Mammary microvascular endothelial cell (primary cell): Measurements from ENCODE around the gene GPATCH11. TPM values are rescaled to one million over a fixed set of nuclear protein-coding genes. Genes with fewer than 3 reads are reported as not detected.

Experiments used
- total RNA-seq: library from RNA; depleted of rRNA; stranded (reverse); fragments of >200 nt; gene quantifications from 2 replicates; pipeline ENCODE4 v1.2.3, GENCODE V29; 2015

Gene GPATCH11
- total RNA-seq: 6.6 and 6.8 TPM in 2 replicates

GRCh38 chr2:37083873-37084794 lies at the start of gene GPATCH11, which contains the start of gene HEATR5B:
GPATCH11 (plus strand) TSS chr2:37084518; CDS start chr2:37088382, 3,864 bp downstream.
HEATR5B (minus strand) TSS chr2:37084372; CDS start chr2:37083414, 958 bp downstream.

Other genes with a start within 250 kb of the GPATCH11 start
- 12.6 and 14.3 TPM in 2 replicates for gene STRN, start 118.0 kb upstream of the GPATCH11 start, total RNA-seq
- 10.3 and 11.9 TPM in 2 replicates for gene HEATR5B, start 146 bp upstream of the GPATCH11 start, total RNA-seq
- 28.0 and 40.9 TPM in 2 replicates for gene EIF2AK2, start 72.5 kb downstream of the GPATCH11 start, total RNA-seq
- not detected in 2 replicates for gene SULT6B1, start 104.2 kb downstream of the GPATCH11 start, total RNA-seq
- gene CEBPZOS, start 112.0 kb downstream of the GPATCH11 start, total RNA-seq: 18.4 and 18.7 TPM in 2 replicates
- gene CEBPZ, start 147.1 kb downstream of the GPATCH11 start, total RNA-seq: 33.6 and 40.5 TPM in 2 replicates
- 8.5 and 12.1 TPM in 2 replicates for gene NDUFAF7, start 147.1 kb downstream of the GPATCH11 start, total RNA-seq
- 27.8 and 33.6 TPM in 2 replicates for gene PRKD3, start 240.3 kb downstream of the GPATCH11 start, total RNA-seq